Keratinocyte (primary cell): Measurements from ENCODE around the gene SPTBN1.

Experiments used
- EZH2 ChIP-seq: IDR thresholded peaks from one replicate; pipeline ENCODE4 v1.6.1; 2012; ENCODE audit warnings: inconsistent platforms, mild to moderate bottlenecking, low read length, moderate library complexity
- TF ChIP-seq, protein P1 (sequence below), 3 experiments: IDR thresholded peaks in 1 of 3; conservative IDR thresholded peaks in 1 of 3; optimal IDR thresholded peaks in 1 of 3; 2 replicates in 2 of 3; 3 replicates in 1 of 3; pipeline versions ENCODE3 to v1.5.1; 2011; ENCODE audit warnings: low read length in 3 of 3, mild to moderate bottlenecking in 3 of 3, moderate library complexity in 2 of 3, control low read depth in 1 of 3, inconsistent platforms in 1 of 3; ENCODE audit not compliant: insufficient read depth in 2 of 3; ENCODE audit errors: extremely low read depth in 1 of 3

GRCh38 chr2:54494087-54494486 lies 38.0 kb downstream of the SPTBN1 start:
- TF ChIP-seq, protein P1, sequence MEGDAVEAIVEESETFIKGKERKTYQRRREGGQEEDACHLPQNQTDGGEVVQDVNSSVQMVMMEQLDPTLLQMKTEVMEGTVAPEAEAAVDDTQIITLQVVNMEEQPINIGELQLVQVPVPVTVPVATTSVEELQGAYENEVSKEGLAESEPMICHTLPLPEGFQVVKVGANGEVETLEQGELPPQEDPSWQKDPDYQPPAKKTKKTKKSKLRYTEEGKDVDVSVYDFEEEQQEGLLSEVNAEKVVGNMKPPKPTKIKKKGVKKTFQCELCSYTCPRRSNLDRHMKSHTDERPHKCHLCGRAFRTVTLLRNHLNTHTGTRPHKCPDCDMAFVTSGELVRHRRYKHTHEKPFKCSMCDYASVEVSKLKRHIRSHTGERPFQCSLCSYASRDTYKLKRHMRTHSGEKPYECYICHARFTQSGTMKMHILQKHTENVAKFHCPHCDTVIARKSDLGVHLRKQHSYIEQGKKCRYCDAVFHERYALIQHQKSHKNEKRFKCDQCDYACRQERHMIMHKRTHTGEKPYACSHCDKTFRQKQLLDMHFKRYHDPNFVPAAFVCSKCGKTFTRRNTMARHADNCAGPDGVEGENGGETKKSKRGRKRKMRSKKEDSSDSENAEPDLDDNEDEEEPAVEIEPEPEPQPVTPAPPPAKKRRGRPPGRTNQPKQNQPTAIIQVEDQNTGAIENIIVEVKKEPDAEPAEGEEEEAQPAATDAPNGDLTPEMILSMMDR (optimal IDR thresholded peaks at IDR 0.05 in 1 of 3, IDR thresholded peaks at IDR 0.05 in 1 of 3, conservative IDR thresholded peaks at IDR 0.05 in 1 of 3; ENCODE audit: extremely low read depth in 1 of 3, insufficient read depth in 2 of 3, low read length in 3 of 3) = no peak
- no peak for TF ChIP-seq EZH2
